ENCODE measurements around the gene DEGS1. TPM values are rescaled to one million over a fixed set of nuclear protein-coding genes. Genes with fewer than 3 reads are reported as not detected.

DEGS1 gene
- polyA plus RNA-seq, 1 donor from 2014 or later = 53.7 TPM

DNA sequence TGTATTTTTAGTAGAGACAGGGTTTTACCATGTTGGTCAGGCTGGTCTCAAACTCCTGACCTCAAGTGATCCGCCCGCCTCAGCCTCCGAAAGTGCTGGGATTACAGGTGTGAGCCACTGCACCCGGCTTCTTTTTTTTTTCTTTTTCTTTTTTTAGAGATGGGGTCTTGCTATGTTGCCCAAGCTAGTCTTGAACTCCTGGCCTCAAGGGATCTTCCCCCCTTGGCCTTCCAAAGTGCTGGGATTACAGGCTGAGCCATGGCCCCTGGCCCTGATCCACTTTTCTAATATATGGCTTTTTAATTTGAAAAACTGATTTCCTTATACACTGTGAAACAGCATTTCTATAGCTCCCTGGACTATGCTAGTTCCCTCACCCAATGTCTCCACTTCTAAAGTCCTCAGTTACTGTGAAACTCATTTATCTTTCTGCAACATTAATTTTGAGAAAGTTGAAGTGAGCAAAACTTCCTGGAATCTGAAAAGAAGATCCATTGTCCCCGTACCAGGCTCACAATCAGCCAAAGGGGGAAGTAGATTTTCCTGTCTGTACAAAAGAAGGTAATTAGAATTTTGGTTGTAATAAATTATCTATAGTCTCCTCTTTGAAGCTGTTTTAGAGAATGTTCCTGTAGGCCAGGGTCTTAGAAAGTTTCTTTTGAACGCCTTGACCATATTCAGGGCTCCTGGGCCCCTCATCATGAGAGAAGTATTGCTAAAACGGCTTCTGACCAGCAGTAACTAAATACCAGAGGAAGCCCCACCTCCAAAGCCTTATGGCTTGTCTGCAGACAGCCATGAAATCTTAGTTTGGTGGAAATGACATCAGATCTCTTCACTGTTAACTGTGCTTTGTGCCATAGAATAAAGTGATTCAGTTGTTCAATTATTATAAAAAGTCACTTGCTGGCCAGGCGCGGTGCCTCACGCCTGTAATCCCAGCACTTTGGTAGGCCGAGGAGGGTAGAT, 34.9 kb downstream of the DEGS1 start:
- TF ChIP-seq, protein P1, sequence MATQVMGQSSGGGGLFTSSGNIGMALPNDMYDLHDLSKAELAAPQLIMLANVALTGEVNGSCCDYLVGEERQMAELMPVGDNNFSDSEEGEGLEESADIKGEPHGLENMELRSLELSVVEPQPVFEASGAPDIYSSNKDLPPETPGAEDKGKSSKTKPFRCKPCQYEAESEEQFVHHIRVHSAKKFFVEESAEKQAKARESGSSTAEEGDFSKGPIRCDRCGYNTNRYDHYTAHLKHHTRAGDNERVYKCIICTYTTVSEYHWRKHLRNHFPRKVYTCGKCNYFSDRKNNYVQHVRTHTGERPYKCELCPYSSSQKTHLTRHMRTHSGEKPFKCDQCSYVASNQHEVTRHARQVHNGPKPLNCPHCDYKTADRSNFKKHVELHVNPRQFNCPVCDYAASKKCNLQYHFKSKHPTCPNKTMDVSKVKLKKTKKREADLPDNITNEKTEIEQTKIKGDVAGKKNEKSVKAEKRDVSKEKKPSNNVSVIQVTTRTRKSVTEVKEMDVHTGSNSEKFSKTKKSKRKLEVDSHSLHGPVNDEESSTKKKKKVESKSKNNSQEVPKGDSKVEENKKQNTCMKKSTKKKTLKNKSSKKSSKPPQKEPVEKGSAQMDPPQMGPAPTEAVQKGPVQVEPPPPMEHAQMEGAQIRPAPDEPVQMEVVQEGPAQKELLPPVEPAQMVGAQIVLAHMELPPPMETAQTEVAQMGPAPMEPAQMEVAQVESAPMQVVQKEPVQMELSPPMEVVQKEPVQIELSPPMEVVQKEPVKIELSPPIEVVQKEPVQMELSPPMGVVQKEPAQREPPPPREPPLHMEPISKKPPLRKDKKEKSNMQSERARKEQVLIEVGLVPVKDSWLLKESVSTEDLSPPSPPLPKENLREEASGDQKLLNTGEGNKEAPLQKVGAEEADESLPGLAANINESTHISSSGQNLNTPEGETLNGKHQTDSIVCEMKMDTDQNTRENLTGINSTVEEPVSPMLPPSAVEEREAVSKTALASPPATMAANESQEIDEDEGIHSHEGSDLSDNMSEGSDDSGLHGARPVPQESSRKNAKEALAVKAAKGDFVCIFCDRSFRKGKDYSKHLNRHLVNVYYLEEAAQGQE (IDR thresholded peaks at IDR 0.05; ENCODE audit: borderline replicate concordance) = no peak
- no peak for TF ChIP-seq RAD21 (conservative IDR thresholded peaks at IDR 0.05)
- no peak for TF ChIP-seq POLR2AphosphoS5 (IDR thresholded peaks at IDR 0.05)
- TF ChIP-seq CTCF (IDR thresholded peaks at IDR 0.05; ENCODE audit: poor library complexity, severe bottlenecking) = no peak
- no peak for TF ChIP-seq EZH2 (IDR thresholded peaks at IDR 0.05; ENCODE audit: borderline replicate concordance, insufficient read depth, low read length, poor library complexity, severe bottlenecking)
- TF ChIP-seq TAF1 (IDR thresholded peaks at IDR 0.05; ENCODE audit: low read depth) = no peak
- no peak for TF ChIP-seq MXI1 (conservative IDR thresholded peaks at IDR 0.05; ENCODE audit: poor library complexity, severe bottlenecking)
- TF ChIP-seq SMC3 (conservative IDR thresholded peaks at IDR 0.05; ENCODE audit: poor library complexity) = no peak
- no peak for TF ChIP-seq EP300 (conservative IDR thresholded peaks at IDR 0.05; ENCODE audit: poor library complexity, severe bottlenecking)
- Histone ChIP-seq H3F3A (ENCODE audit: insufficient read depth, low read length, poor library complexity, severe bottlenecking) (no peaks in the 10 kb centered on the region), H3K9me2 (ENCODE audit: insufficient read depth, low read length) (no peaks in the 10 kb centered on the region), H3K36me3 (ENCODE audit: insufficient read depth, low read length) (no peaks in the 10 kb centered on the region), H2AFZ (ENCODE audit: low read depth, low read length) (no peak overlapping the region), H3K27me3 (ENCODE audit: insufficient read depth, low read depth, low read length) (no peaks in the 10 kb centered on the region), H3K4me2 (ENCODE audit: low read length) (no peak overlapping the region), H4K20me1 (ENCODE audit: insufficient read depth) (no peaks in the 10 kb centered on the region), H3K9ac (ENCODE audit: low read length) (no peak overlapping the region), H3K9me3 (ENCODE audit: low read length) (no peaks in the 10 kb centered on the region), H3K79me2 (replicated peaks; ENCODE audit: insufficient read depth, low read length) (no peaks in the 10 kb centered on the region), H3K4me3 (ENCODE audit: low read length) (no peak overlapping the region), H3K27ac (ENCODE audit: low read length) (no peak overlapping the region)

DNA sequence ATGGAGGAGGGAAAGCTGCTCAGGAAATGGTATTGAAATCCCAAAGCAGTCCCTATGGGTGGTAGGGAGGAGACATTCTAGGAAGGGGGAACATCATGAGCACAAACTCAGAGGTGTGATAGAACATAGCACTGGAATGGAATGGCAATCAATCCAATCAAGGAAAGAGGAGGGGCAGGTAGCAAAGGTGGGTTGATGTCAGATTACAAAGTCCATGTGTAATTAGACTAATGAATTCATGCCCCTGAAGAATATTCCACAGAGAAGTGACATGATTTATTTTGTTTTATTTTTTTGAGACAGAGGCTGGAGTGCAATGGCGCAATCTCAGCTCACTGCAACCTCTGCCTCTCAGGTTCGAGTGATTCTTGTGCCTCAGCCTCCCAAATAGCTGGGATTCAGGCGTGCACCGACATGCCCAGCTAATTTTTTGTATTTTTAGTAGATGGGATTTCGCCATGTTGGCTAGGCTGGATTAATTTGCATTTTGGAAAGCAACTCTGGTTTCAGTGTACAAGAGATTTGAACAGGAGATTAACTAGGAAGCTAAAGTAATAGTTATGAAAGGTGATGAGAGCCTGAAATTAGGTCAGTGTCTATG, 36.1 kb downstream of the DEGS1 start:
- no peak overlapping the region for H3K4me2 ChIP-seq (ENCODE audit: low read length)
- TF ChIP-seq, protein P1 (IDR thresholded peaks at IDR 0.05; ENCODE audit: borderline replicate concordance) = no peak
- TF ChIP-seq POLR2AphosphoS5 (IDR thresholded peaks at IDR 0.05) = no peak
- TF ChIP-seq RAD21 (conservative IDR thresholded peaks at IDR 0.05) = no peak
- no peak for TF ChIP-seq MXI1 (conservative IDR thresholded peaks at IDR 0.05; ENCODE audit: poor library complexity, severe bottlenecking)
- TF ChIP-seq CTCF (IDR thresholded peaks at IDR 0.05; ENCODE audit: poor library complexity, severe bottlenecking) = no peak
- no peak for TF ChIP-seq SMC3 (conservative IDR thresholded peaks at IDR 0.05; ENCODE audit: poor library complexity)
- TF ChIP-seq EZH2 (IDR thresholded peaks at IDR 0.05; ENCODE audit: borderline replicate concordance, insufficient read depth, low read length, poor library complexity, severe bottlenecking) = no peak
- no peaks in the 10 kb centered on the region for H3K79me2 ChIP-seq (replicated peaks; ENCODE audit: insufficient read depth, low read length)
- H3K27ac ChIP-seq (ENCODE audit: low read length) = no peak overlapping the region
- H3K9me3 ChIP-seq (ENCODE audit: low read length) = no peaks in the 10 kb centered on the region
- no peaks in the 10 kb centered on the region for H3F3A ChIP-seq (ENCODE audit: insufficient read depth, low read length, poor library complexity, severe bottlenecking)
- H3K36me3 ChIP-seq (ENCODE audit: insufficient read depth, low read length) = no peaks in the 10 kb centered on the region
- H3K9ac ChIP-seq (ENCODE audit: low read length) = no peak overlapping the region
- no peak overlapping the region for H3K4me3 ChIP-seq (ENCODE audit: low read length)
- H4K20me1 ChIP-seq (ENCODE audit: insufficient read depth) = no peaks in the 10 kb centered on the region
- H3K27me3 ChIP-seq (ENCODE audit: insufficient read depth, low read depth, low read length) = no peaks in the 10 kb centered on the region
- no peak overlapping the region for H2AFZ ChIP-seq (ENCODE audit: low read depth, low read length)
- H3K9me2 ChIP-seq (ENCODE audit: insufficient read depth, low read length) = no peaks in the 10 kb centered on the region

All from neural cell (in vitro differentiated cells).